Calu3 (cell line): ENCODE data around the gene PATZ1. TPM values are rescaled to one million over a fixed set of nuclear protein-coding genes. Genes with fewer than 3 reads are reported as not detected.

ENCODE experiments used
- BruUV-seq: library from RNA; stranded (reverse); fragments of 400-500 nt; replicated peaks from 2 replicates; lab custom pipeline; 2021; lab: Mats Ljungman, UMichigan
- CTCF ChIA-PET: fragments of 300-600 bp; sonication (Branson Sonifier 250); formaldehyde crosslinking; loops from one replicate; lab custom pipeline; 2022; ENCODE audit warnings: antibody characterized with exemption; lab: Charles Lee
- DNase-seq: peaks from one replicate; pipeline ENCODE4 v3.0.0; 2022
- H3K27ac Mint-ChIP-seq: one replicate; pipeline ENCODE4 v1.8.0; 2022; ENCODE audit warnings: mixed read lengths; ENCODE audit not compliant: unreplicated experiment
- H3K27me3 Mint-ChIP-seq: one replicate; pipeline ENCODE4 v1.8.0; 2022; ENCODE audit warnings: mixed read lengths; ENCODE audit not compliant: unreplicated experiment
- H3K36me3 Mint-ChIP-seq: one replicate; pipeline ENCODE4 v1.8.0; 2022; ENCODE audit warnings: mild to moderate bottlenecking, moderate library complexity, mixed read lengths; ENCODE audit not compliant: insufficient read depth, unreplicated experiment
- H3K4me1 Mint-ChIP-seq: one replicate; pipeline ENCODE4 v1.8.0; 2022; ENCODE audit warnings: mild to moderate bottlenecking, low read depth, mixed read lengths; ENCODE audit not compliant: unreplicated experiment
- H3K4me3 Mint-ChIP-seq: one replicate; pipeline ENCODE4 v1.8.0; 2022; ENCODE audit warnings: mild to moderate bottlenecking, low read depth, moderate library complexity, mixed read lengths; ENCODE audit not compliant: unreplicated experiment
- H3K9me3 Mint-ChIP-seq: one replicate; pipeline ENCODE4 v1.8.0; 2022; ENCODE audit warnings: low read depth, mixed read lengths; ENCODE audit not compliant: unreplicated experiment
- CTCF ChIP-seq: fragments of 200-600 bp; IDR thresholded peaks from one replicate; pipeline ENCODE4 v1.8.0; 2022; ENCODE audit warnings: antibody characterized with exemption; ENCODE audit not compliant: unreplicated experiment
- intact Hi-C: fragments of 100-400 bp; cut with micrococcal nuclease; formaldehyde crosslinking; loops from one replicate; pipeline ENCODE4 v1.10.0; 2022; ENCODE audit not compliant: unreplicated experiment
- total RNA-seq: library from RNA; stranded (reverse); gene quantifications from 2 replicates; pipeline ENCODE4 v1.2.3, GENCODE V29; 2022

The PATZ1 gene
- total RNA-seq, 1 experiment from 2014 or later: 35.0 TPM

GRCh38 chr22:31360029-31360428, 13.9 kb upstream of the PATZ1 start:
- H3K4me1 Mint-ChIP-seq: no peaks in the 10 kb centered on the region
- H3K27me3 Mint-ChIP-seq: peaks cover 14% of the 10 kb centered on the region
- DNase-seq: no peak
- H3K9me3 Mint-ChIP-seq: no peaks in the 10 kb centered on the region
- no peak overlapping the region for H3K27ac Mint-ChIP-seq
- H3K4me3 Mint-ChIP-seq: no peak overlapping the region
- no peak for TF ChIP-seq CTCF
- no TSS peak for BruUV-seq
- CTCF ChIA-PET: no interaction called here
- intact Hi-C loops: no loop called here
- no peaks in the 10 kb centered on the region for H3K36me3 Mint-ChIP-seq

- Mint-ChIP-seq H3K27me3 (peaks cover 26% of the 10 kb centered on the region), H3K27ac (no peak overlapping the region), H3K9me3 (no peaks in the 10 kb centered on the region), H3K36me3 (no peaks in the 10 kb centered on the region), H3K4me3 (no peak overlapping the region), H3K4me1 (peaks cover 9% of the 10 kb centered on the region)
- DNase-seq: no peak
- TF ChIP-seq CTCF: no peak
- intact Hi-C loops: no loop called here
- CTCF ChIA-PET: no interaction called here
- BruUV-seq: no TSS peak
These were observed 8.4 kb upstream of the PATZ1 start for GRCh38 chr22:31354515-31354914.

- intact Hi-C loops: no loop called here
- no peak overlapping the region for H3K4me3 Mint-ChIP-seq
- H3K27ac Mint-ChIP-seq: no peak overlapping the region
- H3K4me1 Mint-ChIP-seq: peaks cover 11% of the 10 kb centered on the region
- H3K9me3 Mint-ChIP-seq: no peaks in the 10 kb centered on the region
- DNase-seq: peak; percentile 42
- CTCF ChIA-PET: no interaction called here
- no TSS peak for BruUV-seq
- H3K27me3 Mint-ChIP-seq: peaks cover 12% of the 10 kb centered on the region
- no peak for TF ChIP-seq CTCF
- H3K36me3 Mint-ChIP-seq: peaks cover 27% of the 10 kb centered on the region
These were observed 4.3 kb upstream of the PATZ1 start for GRCh38 chr22:31350410-31350863.

DNA sequence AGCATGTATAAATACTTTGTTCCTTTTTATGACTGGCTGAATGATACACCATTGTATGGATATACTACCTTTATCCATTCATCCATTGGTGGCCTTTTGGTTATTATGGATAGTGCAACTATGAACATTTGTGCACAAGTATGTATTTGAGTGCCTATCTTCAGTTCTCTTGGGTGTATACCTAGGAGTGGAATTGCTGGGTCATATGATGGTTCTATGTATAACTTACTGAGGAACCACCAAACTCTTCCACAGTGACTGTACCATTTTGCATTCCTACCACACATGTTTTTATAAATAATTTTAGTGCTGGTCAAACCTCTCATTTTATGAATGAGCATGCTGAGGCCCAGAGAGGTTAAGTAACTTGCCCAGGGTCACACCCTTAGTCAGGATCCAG, 3.8 kb upstream of the PATZ1 start:
- Mint-ChIP-seq H3K4me3 (no peak overlapping the region), H3K4me1 (peaks cover 15% of the 10 kb centered on the region), H3K27ac (no peak overlapping the region), H3K36me3 (peaks cover 32% of the 10 kb centered on the region), H3K9me3 (no peaks in the 10 kb centered on the region), H3K27me3 (peaks cover 11% of the 10 kb centered on the region)
- CTCF ChIA-PET: no interaction called here
- TF ChIP-seq CTCF: no peak
- intact Hi-C loops: no loop called here
- DNase-seq: no peak
- no TSS peak for BruUV-seq
